Fibroblast of the aortic adventitia (primary cell): ENCODE data around the gene NELFE. TPM values are rescaled to one million over a fixed set of nuclear protein-coding genes. Genes with fewer than 3 reads are reported as not detected.
A peak's percentile ranks its signal among the peaks of the same experiment; 100 is the strongest.

Experiments
- DNase-seq: peaks from one replicate; pipeline ENCODE4 v3.0.0-alpha.2; 2010; ENCODE audit warnings: low read depth
- H3K4me3 ChIP-seq: 2 replicates; pipeline ENCODE4 v1.5.1; 2011; ENCODE audit warnings: low read depth, mild to moderate bottlenecking, control low read depth, low read length, moderate library complexity
- CTCF ChIP-seq: IDR thresholded peaks from 2 replicates; pipeline ENCODE4 v1.5.1; 2011; ENCODE audit warnings: mild to moderate bottlenecking, low read length, control low read depth, inconsistent platforms; ENCODE audit not compliant: insufficient read depth
- total RNA-seq: library from RNA; depleted of rRNA; stranded (reverse); fragments of >200 nt; gene quantifications from 2 replicates; pipeline ENCODE4 v1.2.3, GENCODE V29; 2012; ENCODE audit warnings: low replicate concordance

Gene NELFE
- total RNA-seq, 1 donor, result 109 TPM

- no peak overlapping the region for H3K4me3 ChIP-seq
- no peak for DNase-seq
- TF ChIP-seq CTCF, result no peak
These were observed 2.0 kb downstream of the NELFE start for GRCh38 chr6:31956796-31957195.

GRCh38 chr6:31954511-31954910 lies 4.3 kb downstream of the NELFE start:
- no peak for TF ChIP-seq CTCF
- no peak for DNase-seq
- no peak overlapping the region for H3K4me3 ChIP-seq

- TF ChIP-seq CTCF, result no peak
- no peak for DNase-seq
- H3K4me3 ChIP-seq, result no peak overlapping the region
These were observed 5.9 kb downstream of the NELFE start for GRCh38 chr6:31952890-31953289.

GRCh38 chr6:31952140-31952805 lies 6.5 kb downstream of the NELFE start:
- peak; percentile 86 for TF ChIP-seq CTCF
- H3K4me3 ChIP-seq, result no peak overlapping the region
- DNase-seq, result peak; percentile 75

- no peak for DNase-seq
- no peak for TF ChIP-seq CTCF
- H3K4me3 ChIP-seq, result no peak overlapping the region
These were observed 8.7 kb downstream of the NELFE start for GRCh38 chr6:31949926-31950548.

- no peak for TF ChIP-seq CTCF
- peak; percentile 36 for DNase-seq
- H3K4me3 ChIP-seq, result no peak overlapping the region
These were observed 9.9 kb downstream of the NELFE start for GRCh38 chr6:31948753-31949413.
